ENCODE data around the gene UBL7.

UBL7 gene

DNA sequence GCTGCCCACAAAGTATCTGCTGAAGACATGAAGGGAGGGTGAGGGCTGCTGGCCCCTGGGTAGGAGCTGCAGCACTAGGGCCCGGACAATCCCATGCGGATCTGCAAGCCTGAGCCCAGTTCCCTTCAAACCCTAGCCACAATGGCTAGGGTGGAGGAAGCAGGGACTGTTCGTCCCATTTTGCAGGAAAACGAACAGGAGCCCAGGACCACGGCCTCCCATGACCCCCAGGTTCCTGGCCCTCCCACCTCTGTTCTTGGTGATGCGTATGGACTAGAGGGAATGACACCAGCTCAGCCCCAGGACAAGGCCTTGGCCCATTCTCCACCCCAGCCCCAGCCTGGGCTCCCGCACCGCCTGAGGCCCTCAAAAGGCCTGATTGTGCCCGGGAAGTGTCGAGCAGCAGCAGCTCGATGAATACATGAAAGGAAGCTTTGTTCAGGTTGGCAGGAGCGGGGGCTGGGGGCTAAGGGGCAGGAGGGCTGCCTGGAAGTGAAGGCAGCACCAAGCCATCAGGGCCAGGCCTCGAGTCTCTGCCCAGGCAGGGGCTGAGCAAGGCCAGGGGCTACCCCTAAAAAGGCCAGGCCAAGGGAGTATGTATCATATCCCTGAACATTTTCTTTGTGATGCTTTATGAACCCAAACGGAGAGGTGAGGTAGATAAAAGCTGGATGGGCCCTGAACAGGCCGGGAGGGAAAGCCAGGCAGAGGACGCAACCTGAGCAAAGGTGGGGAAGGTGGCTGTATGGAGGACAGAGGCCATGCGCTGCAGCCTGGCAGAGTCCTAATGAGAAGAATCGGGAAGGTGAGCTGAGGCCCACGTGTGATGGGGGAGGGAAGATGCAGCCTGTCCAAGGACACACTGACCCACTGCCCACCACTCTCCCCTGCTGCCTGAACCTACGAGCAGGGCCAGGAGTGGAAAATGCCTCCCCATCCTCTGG is 39.4 kb downstream of the UBL7 start:
- DNase-seq: no peak

DNA sequence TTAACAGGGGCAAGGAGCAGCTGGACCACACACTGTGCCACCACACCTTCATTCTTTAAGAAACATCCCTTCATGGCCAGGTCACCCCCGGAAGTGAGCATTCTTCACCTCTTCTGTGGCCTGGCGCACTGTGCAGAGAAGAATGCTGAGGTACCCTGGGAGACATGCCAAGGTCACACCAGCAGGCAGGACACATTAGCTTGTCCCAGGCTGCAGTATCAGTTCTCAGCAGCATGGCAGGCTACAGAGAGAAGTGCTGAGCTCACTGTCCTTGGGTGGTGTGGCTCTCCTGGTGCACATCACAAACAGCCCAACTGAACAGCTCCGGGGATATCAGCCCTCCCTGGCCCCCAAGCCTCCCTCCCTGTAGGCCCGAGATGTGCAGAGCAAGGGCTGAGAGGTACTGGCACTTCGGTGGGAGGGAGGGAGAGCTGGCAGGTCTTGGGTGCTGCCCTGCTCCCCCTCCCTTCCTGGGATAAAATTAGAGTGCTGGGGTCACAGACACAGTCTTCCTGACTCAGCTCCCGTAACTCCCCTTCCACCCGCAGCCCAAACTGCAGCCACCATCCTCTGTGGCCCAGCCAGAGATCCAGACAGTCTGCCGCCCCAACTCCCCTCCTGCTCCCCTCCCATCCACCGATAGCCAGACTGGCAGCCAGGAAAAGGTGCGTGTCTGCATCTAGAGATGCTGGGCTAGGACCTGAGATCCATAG is 40.6 kb downstream of the UBL7 start:
- DNase-seq: no peak

DNA sequence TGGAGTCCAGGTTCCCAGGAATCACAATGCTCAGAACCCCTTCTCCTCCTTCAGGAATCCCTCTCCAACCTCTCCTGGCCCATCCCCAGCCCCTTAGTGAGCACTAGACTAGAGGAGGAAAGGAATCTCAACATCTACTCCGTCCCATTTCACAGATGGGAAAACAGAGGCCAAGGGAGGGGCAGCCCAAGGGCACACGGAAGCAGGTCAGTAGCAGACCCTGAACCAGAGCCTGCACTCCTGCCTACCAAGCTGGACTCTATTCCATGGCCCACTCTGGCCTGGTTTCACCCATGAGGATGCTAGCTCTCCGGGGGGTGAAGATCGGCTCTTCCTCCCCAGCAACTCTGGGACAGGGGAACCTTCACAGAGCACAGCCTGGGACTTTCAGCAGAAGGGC is 41.5 kb downstream of the UBL7 start:
- no peak for DNase-seq

- no peak for DNase-seq
Observed at GRCh38 chr15:74418575-74419338, 42.2 kb downstream of the UBL7 start.

- DNase-seq: no peak
Observed at GRCh38 chr15:74417670-74418069, 43.3 kb downstream of the UBL7 start.

DNA sequence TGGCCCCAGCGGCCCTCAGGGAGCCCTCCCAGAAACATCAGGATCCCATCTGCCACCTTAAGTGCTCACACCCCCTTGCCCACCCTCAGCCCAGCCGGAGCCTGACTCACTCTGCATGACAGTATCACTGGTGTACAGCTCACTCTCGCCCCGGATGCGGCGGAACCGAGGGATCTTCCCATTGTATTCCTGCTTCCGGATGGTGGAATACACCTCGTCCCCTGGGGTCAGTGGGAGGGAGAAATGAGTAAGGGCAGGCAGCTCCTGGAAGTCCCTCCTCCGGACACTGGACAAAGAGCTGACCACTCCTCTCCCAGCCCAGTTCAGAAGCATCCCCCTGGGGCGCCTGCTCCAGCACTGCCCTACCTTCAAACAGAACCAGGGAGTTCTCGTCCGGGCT is 43.7 kb downstream of the UBL7 start:
- no peak for DNase-seq

GRCh38 chr15:74415966-74416916 is 44.7 kb downstream of the UBL7 start:
- DNase-seq: no peak

GRCh38 chr15:74414603-74415338 is 46.2 kb downstream of the UBL7 start:
- DNase-seq: no peak

GRCh38 chr15:74414081-74414580 is 46.8 kb downstream of the UBL7 start:
- DNase-seq: no peak

DNA sequence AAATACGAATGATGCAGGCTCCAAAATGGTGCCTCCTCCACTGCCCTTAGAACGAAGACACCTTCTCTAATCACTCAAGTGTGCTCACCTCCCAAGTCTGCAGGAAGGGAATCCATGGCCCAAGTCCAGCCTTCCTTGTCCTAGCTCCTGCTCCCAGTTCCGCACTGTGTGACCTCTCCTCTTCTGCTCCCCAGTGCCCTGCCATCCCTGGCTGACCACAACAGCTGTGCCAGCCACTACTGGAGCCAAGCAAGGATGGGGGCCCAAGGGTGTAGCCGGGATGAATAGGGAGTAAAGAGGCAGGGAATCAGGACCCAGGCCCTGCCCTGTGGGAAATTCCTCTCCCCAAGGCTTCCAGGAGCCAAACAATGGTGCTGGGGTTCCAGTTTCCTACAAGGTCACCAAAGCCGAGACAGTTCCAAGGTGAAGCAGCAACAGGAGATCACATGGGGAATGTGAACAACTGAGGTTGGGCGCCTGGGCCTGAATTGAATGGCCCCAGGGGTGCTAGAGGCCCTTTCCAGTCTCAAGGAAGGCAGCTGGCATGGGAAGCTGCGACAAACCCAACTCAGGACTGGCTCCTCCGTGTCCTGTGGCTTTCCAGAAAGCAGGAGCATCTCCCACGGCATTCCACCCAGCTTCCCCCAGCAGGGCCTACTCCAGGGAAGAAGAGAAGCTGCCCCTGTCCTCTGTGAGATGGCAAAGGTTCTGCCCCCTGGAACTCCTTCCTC is 47.4 kb downstream of the UBL7 start:
- no peak for DNase-seq

GRCh38 chr15:74412159-74412558 is 48.8 kb downstream of the UBL7 start:
- DNase-seq: no peak

DNA sequence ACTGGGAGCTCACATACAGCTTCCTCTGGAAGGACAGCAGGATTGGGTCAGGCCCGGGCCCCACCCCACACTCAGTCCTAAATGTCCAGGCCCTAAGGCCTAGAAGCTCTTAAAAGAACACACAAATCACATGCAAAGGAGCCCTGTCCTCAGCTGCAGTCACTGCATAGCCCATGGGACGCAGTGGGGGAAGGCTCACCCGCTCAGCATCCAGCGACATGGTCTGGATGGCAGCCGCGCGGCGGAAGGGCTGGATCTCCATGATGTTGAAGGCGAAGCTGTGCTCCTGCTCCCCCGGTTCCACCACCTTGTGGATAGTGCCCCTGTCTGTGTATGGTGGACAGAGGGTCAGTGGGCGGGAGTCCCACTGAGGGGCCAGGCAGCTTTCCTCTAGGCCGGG is 49.3 kb downstream of the UBL7 start:
- DNase-seq: no peak

DNA sequence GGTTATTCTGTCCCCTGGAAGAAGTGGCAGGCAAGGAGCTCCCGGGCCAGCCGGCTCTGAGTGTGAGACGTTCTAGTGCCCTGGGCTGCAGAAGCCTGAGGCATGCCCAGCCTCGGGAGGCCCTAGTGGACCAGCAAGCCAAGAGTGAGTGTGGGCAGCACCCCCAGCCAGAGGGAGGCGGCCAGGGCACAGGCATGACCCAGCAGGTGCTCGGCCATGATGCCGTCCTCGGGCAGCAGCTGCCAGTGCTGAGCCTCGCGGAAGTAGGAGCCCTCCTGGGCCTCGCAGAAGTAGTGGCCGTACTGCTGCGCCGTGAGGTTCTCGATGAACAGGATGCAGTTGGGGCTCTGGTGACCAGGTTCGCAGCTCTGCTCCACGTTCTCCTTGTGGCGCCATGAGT is 50.5 kb downstream of the UBL7 start:
- no peak for DNase-seq

- no peak for DNase-seq
Observed at GRCh38 chr15:74409225-74409624, 51.7 kb downstream of the UBL7 start.

- no peak for DNase-seq
Observed at GRCh38 chr15:74408815-74409214, 52.1 kb downstream of the UBL7 start.

DNA sequence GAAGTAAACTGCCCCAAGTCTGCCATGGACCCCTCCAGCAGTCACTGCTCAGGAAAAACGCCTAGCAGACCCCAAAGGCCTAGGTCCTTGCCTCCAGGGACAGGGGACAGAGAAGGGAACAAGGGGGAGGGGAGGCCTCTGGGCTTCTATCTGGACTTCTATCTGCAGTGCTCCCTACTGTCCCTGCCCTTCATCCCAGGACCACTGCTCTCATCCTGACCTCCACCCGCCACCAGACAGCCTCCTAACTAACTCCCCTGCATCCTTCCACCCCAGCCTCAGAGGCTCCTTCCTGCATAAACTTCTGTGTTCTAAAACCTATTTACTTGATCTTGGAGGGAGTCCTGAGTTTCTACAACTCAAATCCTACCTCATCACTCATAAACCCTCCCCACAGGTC is 52.6 kb downstream of the UBL7 start:
- DNase-seq: no peak

DNA sequence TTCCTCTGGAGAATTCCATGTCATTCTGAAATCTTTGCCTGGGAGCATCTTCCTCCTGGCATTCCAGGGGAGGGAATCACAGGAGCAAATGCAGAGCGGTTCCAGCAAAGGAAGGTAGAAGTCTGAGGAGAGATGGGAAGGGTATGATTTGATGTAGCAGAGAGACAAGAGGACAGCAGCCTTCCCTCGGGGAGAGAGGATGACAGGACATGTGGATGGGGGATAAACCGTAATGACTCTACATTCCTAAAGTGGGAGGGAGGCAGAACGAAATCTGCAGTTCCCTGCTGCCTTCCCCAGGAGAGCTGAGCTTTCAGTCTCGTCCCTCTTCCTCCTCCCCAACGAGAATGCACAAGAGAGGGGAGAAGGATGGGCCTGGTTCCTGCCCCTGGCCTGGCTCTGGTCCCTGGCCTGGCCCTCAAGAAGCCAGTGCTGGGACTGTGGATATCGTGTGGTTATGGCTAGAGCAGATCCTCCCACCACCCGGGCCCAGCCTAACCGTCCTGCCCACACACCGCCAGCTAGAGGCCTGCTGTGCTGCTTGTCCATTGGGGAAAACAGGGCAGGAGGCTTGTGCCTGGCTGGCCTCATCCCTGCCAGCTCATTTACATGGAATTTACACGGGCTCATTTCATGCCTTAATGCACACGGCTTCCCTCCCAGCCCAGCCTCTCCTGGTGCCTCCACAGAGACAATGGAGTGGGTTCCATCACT is 53.8 kb downstream of the UBL7 start:
- DNase-seq: no peak

DNA sequence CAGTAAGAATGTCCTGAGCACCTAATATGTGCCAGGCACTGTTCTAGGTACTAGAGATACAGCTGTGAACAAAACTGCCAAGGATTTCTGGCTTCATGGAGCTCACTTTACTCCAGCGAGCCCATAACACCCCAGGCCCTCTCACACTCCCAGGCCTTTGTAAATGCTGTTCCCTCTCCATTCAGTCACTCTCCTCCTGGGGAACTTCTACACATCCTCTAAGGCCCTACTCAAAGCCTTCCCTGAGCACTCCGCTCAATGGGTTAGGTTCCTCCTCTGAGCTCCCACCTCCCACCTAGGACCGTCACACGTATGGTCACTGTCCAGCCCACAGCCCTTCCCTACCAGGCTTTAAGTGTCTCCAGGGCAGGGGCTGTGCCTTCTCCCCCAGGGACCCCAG is 54.4 kb downstream of the UBL7 start:
- no peak for DNase-seq

DNA sequence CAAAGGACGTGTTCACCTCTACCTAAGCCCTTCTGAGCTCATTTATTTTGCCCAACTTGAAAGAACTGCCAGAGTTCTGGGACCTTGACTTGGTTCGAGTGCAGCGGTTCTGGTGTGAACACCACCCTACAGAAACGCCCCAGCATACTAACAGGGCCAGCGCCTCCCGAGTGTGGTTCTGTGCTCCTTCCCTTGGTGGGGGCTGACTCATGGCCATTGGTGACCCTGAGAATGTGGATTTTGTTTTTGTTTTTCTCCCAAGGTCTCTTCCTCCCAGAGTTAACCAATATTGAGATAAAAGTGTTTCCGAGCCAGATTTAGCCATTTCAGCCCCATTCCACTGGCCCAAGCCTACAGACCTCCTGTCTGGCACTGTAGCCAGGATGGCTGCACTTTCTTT is 55.1 kb downstream of the UBL7 start:
- DNase-seq: no peak

- no peak for DNase-seq
Observed at GRCh38 chr15:74403991-74404563, 56.9 kb downstream of the UBL7 start.

Measured in NCI-H2107 (cell line).